ENCODE data around the gene SLC66A1.
"Not testable (repeated sequence)": the region's sequence is repeated elsewhere in the genome, so short reads cannot be mapped to it uniquely, and the experiment has no call there.

SLC66A1 gene

GRCh38 chr1:19285366-19285765, 26.8 kb upstream of the SLC66A1 start:
- not testable (repeated sequence) for H3K9ac ChIP-seq (ENCODE audit: low read length); H2BK120ac ChIP-seq (ENCODE audit: low read depth, low read length); H3K23ac ChIP-seq (ENCODE audit: low read length in 2 of 2); H4K91ac ChIP-seq (ENCODE audit: low read length); H3K4me1 ChIP-seq (ENCODE audit: control insufficient read depth, insufficient read depth, low read depth, low read length); H3K79me1 ChIP-seq (replicated peaks; ENCODE audit: low read length, poor library complexity, severe bottlenecking); H2BK15ac ChIP-seq (ENCODE audit: low read depth, poor library complexity, severe bottlenecking); H4K8ac ChIP-seq (ENCODE audit: low read length); H3K27ac ChIP-seq (ENCODE audit: low read length, poor library complexity, severe bottlenecking); H3K27me3 ChIP-seq (ENCODE audit: control insufficient read depth in 1 of 2, insufficient read depth in 1 of 2, low read length in 2 of 2); H3K14ac ChIP-seq (ENCODE audit: low read length in 2 of 2); DNase-seq; H2AK5ac ChIP-seq (ENCODE audit: low read length, severe bottlenecking); H3K18ac ChIP-seq (ENCODE audit: low read depth in 1 of 2, low read length in 2 of 2); H2BK5ac ChIP-seq (ENCODE audit: low read depth, low read length, poor library complexity, severe bottlenecking); H3K9me3 ChIP-seq (ENCODE audit: control insufficient read depth, low read length); H3K4ac ChIP-seq (ENCODE audit: low read depth in 1 of 2, low read length in 2 of 2); H2AFZ ChIP-seq (ENCODE audit: low read depth, low read length); H3K4me2 ChIP-seq (ENCODE audit: low read length, poor library complexity, severe bottlenecking); H3K4me3 ChIP-seq (ENCODE audit: insufficient read depth in 1 of 2, low read depth in 1 of 2, low read length in 2 of 2); H2BK12ac ChIP-seq (ENCODE audit: low read length in 2 of 2)
- H3K36me3 ChIP-seq (ENCODE audit: control insufficient read depth in 1 of 2, insufficient read depth in 2 of 2, low read depth in 1 of 2, low read length in 2 of 2) = peaks cover 4 to 21% of the 10 kb centered on the region in 2 experiments
- 91% methylated on average over 3 of the region's 3 CpGs for WGBS

GRCh38 chr1:19285807-19286206, 26.3 kb upstream of the SLC66A1 start:
- not testable (repeated sequence) for H3K18ac ChIP-seq (ENCODE audit: low read depth in 1 of 2, low read length in 2 of 2); H2BK120ac ChIP-seq (ENCODE audit: low read depth, low read length); H3K4me1 ChIP-seq (ENCODE audit: control insufficient read depth, insufficient read depth, low read depth, low read length); H3K27ac ChIP-seq (ENCODE audit: low read length, poor library complexity, severe bottlenecking); H3K9ac ChIP-seq (ENCODE audit: low read length); H4K8ac ChIP-seq (ENCODE audit: low read length); DNase-seq; H2AFZ ChIP-seq (ENCODE audit: low read depth, low read length); H3K4me3 ChIP-seq (ENCODE audit: insufficient read depth in 1 of 2, low read depth in 1 of 2, low read length in 2 of 2); H3K4me2 ChIP-seq (ENCODE audit: low read length, poor library complexity, severe bottlenecking); H2BK15ac ChIP-seq (ENCODE audit: low read depth, poor library complexity, severe bottlenecking); H4K91ac ChIP-seq (ENCODE audit: low read length); H2BK5ac ChIP-seq (ENCODE audit: low read depth, low read length, poor library complexity, severe bottlenecking); H3K14ac ChIP-seq (ENCODE audit: low read length in 2 of 2); H3K9me3 ChIP-seq (ENCODE audit: control insufficient read depth, low read length); H3K27me3 ChIP-seq (ENCODE audit: control insufficient read depth in 1 of 2, insufficient read depth in 1 of 2, low read length in 2 of 2); H3K4ac ChIP-seq (ENCODE audit: low read depth in 1 of 2, low read length in 2 of 2); H2AK5ac ChIP-seq (ENCODE audit: low read length, severe bottlenecking); H2BK12ac ChIP-seq (ENCODE audit: low read length in 2 of 2); H3K79me1 ChIP-seq (replicated peaks; ENCODE audit: low read length, poor library complexity, severe bottlenecking); H3K23ac ChIP-seq (ENCODE audit: low read length in 2 of 2)
- 67% methylated on average over 3 of the region's 3 CpGs for WGBS
- peaks cover 4 to 21% of the 10 kb centered on the region in 2 experiments for H3K36me3 ChIP-seq (ENCODE audit: control insufficient read depth in 1 of 2, insufficient read depth in 2 of 2, low read depth in 1 of 2, low read length in 2 of 2)

GRCh38 chr1:19287436-19288185, 24.5 kb upstream of the SLC66A1 start:
- Histone ChIP-seq H3K27ac (ENCODE audit: low read length, poor library complexity, severe bottlenecking) (no peak overlapping the region), H3K14ac (ENCODE audit: low read length in 2 of 2) (no peak overlapping the region), H4K91ac (ENCODE audit: low read length) (no peak overlapping the region), H3K4me3 (ENCODE audit: insufficient read depth in 1 of 2, low read depth in 1 of 2, low read length in 2 of 2) (no peak overlapping the region), H2AK5ac (ENCODE audit: low read length, severe bottlenecking) (no peak overlapping the region), H3K4me2 (ENCODE audit: low read length, poor library complexity, severe bottlenecking) (no peak overlapping the region), H2BK5ac (ENCODE audit: low read depth, low read length, poor library complexity, severe bottlenecking) (no peak overlapping the region), H3K18ac (ENCODE audit: low read depth in 1 of 2, low read length in 2 of 2) (no peak overlapping the region), H2AFZ (ENCODE audit: low read depth, low read length) (no peak overlapping the region), H3K4ac (ENCODE audit: low read depth in 1 of 2, low read length in 2 of 2) (no peak overlapping the region), H3K4me1 (ENCODE audit: control insufficient read depth, insufficient read depth, low read depth, low read length) (peaks cover 8% of the 10 kb centered on the region), H3K9me3 (ENCODE audit: control insufficient read depth, low read length) (peaks cover 11% of the 10 kb centered on the region), H2BK15ac (ENCODE audit: low read depth, poor library complexity, severe bottlenecking) (no peak overlapping the region), H4K8ac (ENCODE audit: low read length) (no peak overlapping the region), H3K23ac (ENCODE audit: low read length in 2 of 2) (no peak overlapping the region), H3K36me3 (ENCODE audit: control insufficient read depth in 1 of 2, insufficient read depth in 2 of 2, low read depth in 1 of 2, low read length in 2 of 2) (peaks cover 4 to 25% of the 10 kb centered on the region in 2 experiments), H2BK12ac (ENCODE audit: low read length in 2 of 2) (no peak overlapping the region), H3K27me3 (ENCODE audit: control insufficient read depth in 1 of 2, insufficient read depth in 1 of 2, low read length in 2 of 2) (no peaks in the 10 kb centered on the region), H2BK120ac (ENCODE audit: low read depth, low read length) (no peak overlapping the region), H3K79me1 (replicated peaks; ENCODE audit: low read length, poor library complexity, severe bottlenecking) (no peaks in the 10 kb centered on the region), H3K9ac (ENCODE audit: low read length) (no peak overlapping the region)
- WGBS = 91% methylated on average over 13 of the region's 13 CpGs
- no peak for DNase-seq

GRCh38 chr1:19288324-19289241, 23.5 kb upstream of the SLC66A1 start, which contains the start of gene AKR7A3:
Gene AKR7A3, minus strand, starts transcription at chr1:19288770. Its CDS starts 61 bp downstream, at chr1:19288709.
- H3K79me1 ChIP-seq (replicated peaks; ENCODE audit: low read length, poor library complexity, severe bottlenecking); H2BK15ac ChIP-seq (ENCODE audit: low read depth, poor library complexity, severe bottlenecking); H3K14ac ChIP-seq (ENCODE audit: low read length in 2 of 2); H3K4ac ChIP-seq (ENCODE audit: low read depth in 1 of 2, low read length in 2 of 2); H2AFZ ChIP-seq (ENCODE audit: low read depth, low read length); H2BK12ac ChIP-seq (ENCODE audit: low read length in 2 of 2); H2AK5ac ChIP-seq (ENCODE audit: low read length, severe bottlenecking); H3K27me3 ChIP-seq (ENCODE audit: control insufficient read depth in 1 of 2, insufficient read depth in 1 of 2, low read length in 2 of 2); H4K91ac ChIP-seq (ENCODE audit: low read length); H2BK5ac ChIP-seq (ENCODE audit: low read depth, low read length, poor library complexity, severe bottlenecking); H3K4me1 ChIP-seq (ENCODE audit: control insufficient read depth, insufficient read depth, low read depth, low read length); H4K8ac ChIP-seq (ENCODE audit: low read length); H3K27ac ChIP-seq (ENCODE audit: low read length, poor library complexity, severe bottlenecking); H2BK120ac ChIP-seq (ENCODE audit: low read depth, low read length): not testable (repeated sequence)
- peak; percentile 22 for DNase-seq
- peak within 1 kb of the TSS; percentile 48 for H3K4me2 ChIP-seq (ENCODE audit: low read length, poor library complexity, severe bottlenecking)
- peak within 1 kb of the TSS; percentile 48 for H3K9ac ChIP-seq (ENCODE audit: low read length)
- H3K23ac ChIP-seq (ENCODE audit: low read length in 2 of 2) = peak within 1 kb of the TSS in 1 of 2 experiments; percentile 14
- peak within 1 kb of the TSS in 1 of 2 experiments; percentile 21 for H3K18ac ChIP-seq (ENCODE audit: low read depth in 1 of 2, low read length in 2 of 2)
- WGBS = 28% methylated on average over 64 of the region's 82 CpGs
- H3K4me3 ChIP-seq (ENCODE audit: insufficient read depth in 1 of 2, low read depth in 1 of 2, low read length in 2 of 2) = peak within 1 kb of the TSS; percentile 44 to 75
- peaks cover 15% of the 10 kb centered on the region for H3K9me3 ChIP-seq (ENCODE audit: control insufficient read depth, low read length)
- peaks cover 4 to 25% of the 10 kb centered on the region in 2 experiments for H3K36me3 ChIP-seq (ENCODE audit: control insufficient read depth in 1 of 2, insufficient read depth in 2 of 2, low read depth in 1 of 2, low read length in 2 of 2)

Measured in mesenchymal stem cell (in vitro differentiated cells and primary cell).